ENCODE data around the gene RFX4. TPM values are rescaled to one million over a fixed set of nuclear protein-coding genes. Genes with fewer than 3 reads are reported as not detected.

RFX4 gene
- total RNA-seq, 1 experiment from 2014 or later, result not detected

DNA sequence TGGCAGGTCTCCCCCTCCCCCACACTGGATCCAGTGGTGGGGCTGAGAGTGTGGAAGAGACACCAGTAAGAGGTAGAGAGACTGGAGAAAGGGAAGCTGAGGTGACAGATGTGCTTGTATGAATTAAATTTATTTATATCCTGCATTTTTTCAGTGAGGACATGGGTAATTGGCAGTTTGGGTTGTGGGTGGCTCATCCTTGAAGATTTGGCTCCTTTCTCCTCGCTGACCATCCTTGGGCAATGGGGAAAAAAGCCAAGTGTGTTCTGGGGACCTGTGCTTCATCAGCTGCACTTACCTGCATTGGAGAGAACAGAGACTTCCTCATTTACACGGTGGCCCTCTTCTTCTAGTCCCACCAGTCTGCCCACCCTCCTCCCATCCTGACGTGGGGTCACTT, 86.4 kb downstream of the RFX4 start:
- Histone ChIP-seq H3K9me3 (ENCODE audit: control insufficient read depth, insufficient read depth, low read depth, low read length) (no peaks in the 10 kb centered on the region), H3K27ac (ENCODE audit: low read length) (no peak overlapping the region), H3K27me3 (ENCODE audit: control insufficient read depth, insufficient read depth, low read length) (peaks cover 8% of the 10 kb centered on the region), H3K36me3 (ENCODE audit: control insufficient read depth, insufficient read depth, low read length) (no peaks in the 10 kb centered on the region), H3K4me1 (ENCODE audit: control insufficient read depth, insufficient read depth, low read length) (no peaks in the 10 kb centered on the region), H3K4me3 (ENCODE audit: low read depth in 2 of 2, low read length in 2 of 2) (no peak overlapping the region)
- in situ Hi-C loops (cut with HindIII; ENCODE audit: low pct_unique_long_range_greater_than_20kb, low sequenced_read_pairs) (no loop called here), intact Hi-C loops (cut with micrococcal nuclease; ENCODE audit: unreplicated experiment) (no loop called here)
- DNase-seq (ENCODE audit: low read depth, low spot score) (no peak), ATAC-seq (no peak)
- no TSS peak for BruUV-seq (replicated peaks)
- CTCF ChIA-PET, result no interaction called here
- TF ChIP-seq REST (IDR thresholded peaks at IDR 0.05; ENCODE audit: insufficient read depth in 1 of 2, low read depth in 2 of 2, low read length in 1 of 2) (no peak), TCF7L2 (IDR thresholded peaks at IDR 0.05; ENCODE audit: low read depth, low read length) (no peak), SIN3A (IDR thresholded peaks at IDR 0.05; ENCODE audit: borderline replicate concordance, insufficient read depth, low read depth, low read length) (no peak), POLR2AphosphoS5 (IDR thresholded peaks at IDR 0.05; ENCODE audit: low read depth, low read length) (no peak)
- TF ChIP-seq, protein P1, sequence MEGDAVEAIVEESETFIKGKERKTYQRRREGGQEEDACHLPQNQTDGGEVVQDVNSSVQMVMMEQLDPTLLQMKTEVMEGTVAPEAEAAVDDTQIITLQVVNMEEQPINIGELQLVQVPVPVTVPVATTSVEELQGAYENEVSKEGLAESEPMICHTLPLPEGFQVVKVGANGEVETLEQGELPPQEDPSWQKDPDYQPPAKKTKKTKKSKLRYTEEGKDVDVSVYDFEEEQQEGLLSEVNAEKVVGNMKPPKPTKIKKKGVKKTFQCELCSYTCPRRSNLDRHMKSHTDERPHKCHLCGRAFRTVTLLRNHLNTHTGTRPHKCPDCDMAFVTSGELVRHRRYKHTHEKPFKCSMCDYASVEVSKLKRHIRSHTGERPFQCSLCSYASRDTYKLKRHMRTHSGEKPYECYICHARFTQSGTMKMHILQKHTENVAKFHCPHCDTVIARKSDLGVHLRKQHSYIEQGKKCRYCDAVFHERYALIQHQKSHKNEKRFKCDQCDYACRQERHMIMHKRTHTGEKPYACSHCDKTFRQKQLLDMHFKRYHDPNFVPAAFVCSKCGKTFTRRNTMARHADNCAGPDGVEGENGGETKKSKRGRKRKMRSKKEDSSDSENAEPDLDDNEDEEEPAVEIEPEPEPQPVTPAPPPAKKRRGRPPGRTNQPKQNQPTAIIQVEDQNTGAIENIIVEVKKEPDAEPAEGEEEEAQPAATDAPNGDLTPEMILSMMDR (IDR thresholded peaks at IDR 0.05), result no peak
- POLR2A ChIA-PET, result no interaction called here

- Histone ChIP-seq H3K4me1 (ENCODE audit: control insufficient read depth, insufficient read depth, low read length) (no peaks in the 10 kb centered on the region), H3K36me3 (ENCODE audit: control insufficient read depth, insufficient read depth, low read length) (no peaks in the 10 kb centered on the region), H3K9me3 (ENCODE audit: control insufficient read depth, insufficient read depth, low read depth, low read length) (no peaks in the 10 kb centered on the region), H3K27ac (ENCODE audit: low read length) (no peak overlapping the region), H3K27me3 (ENCODE audit: control insufficient read depth, insufficient read depth, low read length) (peaks cover 8% of the 10 kb centered on the region), H3K4me3 (ENCODE audit: low read depth in 2 of 2, low read length in 2 of 2) (no peak overlapping the region)
- BruUV-seq (replicated peaks), result no TSS peak
- TF ChIP-seq REST (IDR thresholded peaks at IDR 0.05; ENCODE audit: insufficient read depth in 1 of 2, low read depth in 2 of 2, low read length in 1 of 2) (no peak), SIN3A (IDR thresholded peaks at IDR 0.05; ENCODE audit: borderline replicate concordance, insufficient read depth, low read depth, low read length) (no peak), TCF7L2 (IDR thresholded peaks at IDR 0.05; ENCODE audit: low read depth, low read length) (no peak), POLR2AphosphoS5 (IDR thresholded peaks at IDR 0.05; ENCODE audit: low read depth, low read length) (no peak)
- TF ChIP-seq, protein P1 (IDR thresholded peaks at IDR 0.05), result no peak
- DNase-seq (ENCODE audit: low read depth, low spot score), result no peak
- in situ Hi-C loops (cut with HindIII; ENCODE audit: low pct_unique_long_range_greater_than_20kb, low sequenced_read_pairs), result no loop called here
- CTCF ChIA-PET, result no interaction called here
- no peak for ATAC-seq
- POLR2A ChIA-PET, result no interaction called here
- intact Hi-C loops (cut with micrococcal nuclease; ENCODE audit: unreplicated experiment), result no loop called here
Measured at GRCh38 chr12:106670131-106670530, 87.3 kb downstream of the RFX4 start.

All from Panc1 (cell line).